ENCODE data around the gene LRRFIP1.

Gene LRRFIP1

GRCh38 chr2:237701033-237701858, 73.9 kb downstream of the LRRFIP1 start:
- no peak for DNase-seq (ENCODE audit: extremely low read depth in 1 of 2, low read depth in 1 of 2)

- DNase-seq (ENCODE audit: extremely low read depth in 1 of 2, low read depth in 1 of 2): no peak
Observed at GRCh38 chr2:237701859-237702390, 74.5 kb downstream of the LRRFIP1 start.

GRCh38 chr2:237702441-237703391, 75.3 kb downstream of the LRRFIP1 start:
- DNase-seq (ENCODE audit: extremely low read depth in 1 of 2, low read depth in 1 of 2): peak in 1 of 2 donors; percentile 37

- DNase-seq (ENCODE audit: extremely low read depth in 1 of 2, low read depth in 1 of 2): no peak
Observed at GRCh38 chr2:237704501-237705434, 77.4 kb downstream of the LRRFIP1 start.

GRCh38 chr2:237706257-237706656, 78.9 kb downstream of the LRRFIP1 start:
- no peak for DNase-seq (ENCODE audit: extremely low read depth in 1 of 2, low read depth in 1 of 2)

GRCh38 chr2:237708065-237708398, 80.6 kb downstream of the LRRFIP1 start:
- DNase-seq (ENCODE audit: extremely low read depth in 1 of 2, low read depth in 1 of 2): no peak

GRCh38 chr2:237708491-237708890, 81.1 kb downstream of the LRRFIP1 start:
- no peak for DNase-seq (ENCODE audit: extremely low read depth in 1 of 2, low read depth in 1 of 2)

- no peak for DNase-seq (ENCODE audit: extremely low read depth in 1 of 2, low read depth in 1 of 2)
Observed at GRCh38 chr2:237708961-237709360, 81.6 kb downstream of the LRRFIP1 start.

- no peak for DNase-seq (ENCODE audit: extremely low read depth in 1 of 2, low read depth in 1 of 2)
Observed at GRCh38 chr2:237711458-237712150, 84.2 kb downstream of the LRRFIP1 start.

GRCh38 chr2:237712477-237713377, 85.3 kb downstream of the LRRFIP1 start:
- no peak for DNase-seq (ENCODE audit: extremely low read depth in 1 of 2, low read depth in 1 of 2)

- no peak for DNase-seq (ENCODE audit: extremely low read depth in 1 of 2, low read depth in 1 of 2)
Observed at GRCh38 chr2:237714690-237715458, 87.5 kb downstream of the LRRFIP1 start.

GRCh38 chr2:237715459-237715947, 88.1 kb downstream of the LRRFIP1 start:
- DNase-seq (ENCODE audit: extremely low read depth in 1 of 2, low read depth in 1 of 2): no peak

GRCh38 chr2:237716011-237716410, 88.6 kb downstream of the LRRFIP1 start:
- DNase-seq (ENCODE audit: extremely low read depth in 1 of 2, low read depth in 1 of 2): no peak

GRCh38 chr2:237717366-237718276, 90.2 kb downstream of the LRRFIP1 start:
- DNase-seq (ENCODE audit: extremely low read depth in 1 of 2, low read depth in 1 of 2): no peak

- DNase-seq (ENCODE audit: extremely low read depth in 1 of 2, low read depth in 1 of 2): no peak
Observed at GRCh38 chr2:237718277-237718634, 90.9 kb downstream of the LRRFIP1 start.

GRCh38 chr2:237720444-237720843, 93.1 kb downstream of the LRRFIP1 start:
- DNase-seq (ENCODE audit: extremely low read depth in 1 of 2, low read depth in 1 of 2): no peak

GRCh38 chr2:237720957-237721356, 93.6 kb downstream of the LRRFIP1 start:
- DNase-seq (ENCODE audit: extremely low read depth in 1 of 2, low read depth in 1 of 2): no peak
